ENCODE results near the gene ROR1.

ROR1 gene

GRCh38 chr1:63773815-63774616 lies at the start of gene ROR1 (continued):
- TF ChIP-seq ZBTB10 (tag by site-specific recombination; IDR thresholded peaks at IDR 0.05): peak; percentile 74
- peak; percentile 57; the same call in 1 of the 2 replicates for TF ChIP-seq ZBTB6 (tag by site-specific recombination; IDR thresholded peaks at IDR 0.05)
- TF ChIP-seq AEBP2 (tag by site-specific recombination; IDR thresholded peaks at IDR 0.05; ENCODE audit: borderline replicate concordance): no peak
- no peak for TF ChIP-seq ZNF274 (IDR thresholded peaks at IDR 0.05; ENCODE audit: low read length)
- TF ChIP-seq ZNF274 (tag by site-specific recombination; IDR thresholded peaks at IDR 0.05; ENCODE audit: borderline replicate concordance): no peak
- peak; percentile 99 for TF ChIP-seq ZBTB8A (tag by site-specific recombination; IDR thresholded peaks at IDR 0.05)
- TF ChIP-seq ZNF398 (tag by site-specific recombination; IDR thresholded peaks at IDR 0.05): peak; percentile 94
- TF ChIP-seq ZBTB17 (tag by site-specific recombination; IDR thresholded peaks at IDR 0.05): peak; percentile 90
- no peak for TF ChIP-seq ZNF571 (tag by site-specific recombination; IDR thresholded peaks at IDR 0.05)
- no peak for TF ChIP-seq ZNF521 (tag by site-specific recombination; IDR thresholded peaks at IDR 0.05)
- peak; percentile 98 for TF ChIP-seq CTCF (tag by site-specific recombination; IDR thresholded peaks at IDR 0.05)
- peak; percentile 79 for TF ChIP-seq ZNF394 (tag by site-specific recombination; IDR thresholded peaks at IDR 0.05; ENCODE audit: borderline replicate concordance)
- TF ChIP-seq OVOL3 (tag by site-specific recombination; IDR thresholded peaks at IDR 0.05): no peak; the same call in 1 of the 2 replicates
- TF ChIP-seq ZBTB1 (tag by site-specific recombination; IDR thresholded peaks at IDR 0.05): peak; percentile 93
- no peak for TF ChIP-seq ZNF10 (tag by site-specific recombination; IDR thresholded peaks at IDR 0.05)
- no peak for TF ChIP-seq ZNF488 (tag by site-specific recombination; IDR thresholded peaks at IDR 0.05)
- no peak for TF ChIP-seq ZNF416 (tag by site-specific recombination; IDR thresholded peaks at IDR 0.05)
- TF ChIP-seq ZNF18 (tag by site-specific recombination; IDR thresholded peaks at IDR 0.05): no peak
- TF ChIP-seq ZNF830 (tag by site-specific recombination; IDR thresholded peaks at IDR 0.05; ENCODE audit: low read depth): no peak
- no peak for TF ChIP-seq ZNF157 (tag by site-specific recombination; IDR thresholded peaks at IDR 0.05)
- TF ChIP-seq ATF2 (tag by site-specific recombination; IDR thresholded peaks at IDR 0.05; ENCODE audit: low read depth): no peak

Data from HEK293 (cell line).